D721Med (cell line): ENCODE results near the gene CTTNBP2.

Experiments used
- DNase-seq: peaks from one replicate; pipeline ENCODE4 v3.0.0; 2011; ENCODE audit warnings: low spot score; ENCODE audit not compliant: insufficient read length
- FAIRE-seq: peaks from 2 replicates; lab custom pipeline; 2011; peaks lifted over from hg19 to GRCh38; lab: Jason Lieb, UNC
- CTCF ChIP-seq: IDR thresholded peaks from 2 replicates; pipeline ENCODE4 v1.5.1; 2012; ENCODE audit warnings: mild to moderate bottlenecking, control low read depth; ENCODE audit not compliant: insufficient read depth; ENCODE audit errors: missing control alignments

CTTNBP2 gene

GRCh38 chr7:117839507-117839906 is 33.7 kb downstream of the CTTNBP2 start:
- FAIRE-seq, result no peak
- no peak for TF ChIP-seq CTCF
- no peak for DNase-seq

GRCh38 chr7:117837841-117838240 is 35.4 kb downstream of the CTTNBP2 start:
- FAIRE-seq (no peak), DNase-seq (no peak)
- TF ChIP-seq CTCF, result no peak

- no peak for FAIRE-seq
- DNase-seq, result no peak
- no peak for TF ChIP-seq CTCF
Observed at GRCh38 chr7:117835016-117835664, 38.1 kb downstream of the CTTNBP2 start.

- no peak for DNase-seq
- no peak for FAIRE-seq
- no peak for TF ChIP-seq CTCF
Observed at GRCh38 chr7:117830422-117830954, 42.8 kb downstream of the CTTNBP2 start.

- no peak for FAIRE-seq
- TF ChIP-seq CTCF, result no peak
- DNase-seq, result no peak
Observed at GRCh38 chr7:117829450-117830117, 43.7 kb downstream of the CTTNBP2 start.

- TF ChIP-seq CTCF, result no peak
- no peak for DNase-seq
- no peak for FAIRE-seq
Observed at GRCh38 chr7:117828825-117829224, 44.4 kb downstream of the CTTNBP2 start.

- no peak for FAIRE-seq
- no peak for TF ChIP-seq CTCF
- DNase-seq, result no peak
Observed at GRCh38 chr7:117827862-117828261, 45.4 kb downstream of the CTTNBP2 start.
